Brain pericyte (primary cell): ENCODE results near the gene ZNHIT6.
A peak's percentile ranks its signal among the peaks of the same experiment; 100 is the strongest.

Source experiments
- DNase-seq: peaks from one replicate; pipeline ENCODE4 v3.0.0-alpha.2; 2012; ENCODE audit warnings: low read depth, low spot score

ZNHIT6 gene

GRCh38 chr1:85621430-85621829 is 86.8 kb downstream of the ZNHIT6 start:
- DNase-seq: no peak

- DNase-seq: no peak
Measured at GRCh38 chr1:85617633-85618100, 90.6 kb downstream of the ZNHIT6 start.

GRCh38 chr1:85616736-85617135 is 91.5 kb downstream of the ZNHIT6 start:
- DNase-seq: no peak

- no peak for DNase-seq
Measured at GRCh38 chr1:85616364-85616705, 91.9 kb downstream of the ZNHIT6 start.

- no peak for DNase-seq
Measured at GRCh38 chr1:85615586-85616363, 92.5 kb downstream of the ZNHIT6 start.

- no peak for DNase-seq
Measured at GRCh38 chr1:85612704-85613361, 95.4 kb downstream of the ZNHIT6 start.

- peak; percentile 91 for DNase-seq
Measured at GRCh38 chr1:85611856-85612255, 96.4 kb downstream of the ZNHIT6 start.

GRCh38 chr1:85611425-85611824 is 96.8 kb downstream of the ZNHIT6 start:
- DNase-seq: no peak

- DNase-seq: no peak
Measured at GRCh38 chr1:85609976-85610375, 98.3 kb downstream of the ZNHIT6 start.

GRCh38 chr1:85608851-85609250 is 99.4 kb downstream of the ZNHIT6 start:
- no peak for DNase-seq

GRCh38 chr1:85607921-85608265 is 100.3 kb downstream of the ZNHIT6 start:
- no peak for DNase-seq

- DNase-seq: peak; percentile 75
Measured at GRCh38 chr1:85607126-85607920, 100.9 kb downstream of the ZNHIT6 start.

GRCh38 chr1:85606414-85606800 is 101.8 kb downstream of the ZNHIT6 start:
- DNase-seq: no peak

GRCh38 chr1:85605484-85606413 is 102.5 kb downstream of the ZNHIT6 start:
- DNase-seq: no peak

- DNase-seq: no peak
Measured at GRCh38 chr1:85604298-85604997, 103.8 kb downstream of the ZNHIT6 start.

GRCh38 chr1:85603086-85603880 is 105.0 kb downstream of the ZNHIT6 start:
- DNase-seq: no peak

GRCh38 chr1:85602571-85602970 is 105.7 kb downstream of the ZNHIT6 start:
- DNase-seq: no peak

- DNase-seq: no peak
Measured at GRCh38 chr1:85601901-85602300, 106.3 kb downstream of the ZNHIT6 start.

- no peak for DNase-seq
Measured at GRCh38 chr1:85599681-85600080, 108.6 kb downstream of the ZNHIT6 start.
